Activated CD4-positive, alpha-beta T cell treated with anti-CD3 and anti-CD28 coated beads, Interleukin-2, amount 50 U/mL, for 48 hours (primary cell): ENCODE data around the gene CALCOCO1.

ENCODE experiments used
- DNase-seq, 2 experiments: peaks; one replicate each; pipeline ENCODE4 v3.0.0-alpha.2; 2020

CALCOCO1 gene

DNA sequence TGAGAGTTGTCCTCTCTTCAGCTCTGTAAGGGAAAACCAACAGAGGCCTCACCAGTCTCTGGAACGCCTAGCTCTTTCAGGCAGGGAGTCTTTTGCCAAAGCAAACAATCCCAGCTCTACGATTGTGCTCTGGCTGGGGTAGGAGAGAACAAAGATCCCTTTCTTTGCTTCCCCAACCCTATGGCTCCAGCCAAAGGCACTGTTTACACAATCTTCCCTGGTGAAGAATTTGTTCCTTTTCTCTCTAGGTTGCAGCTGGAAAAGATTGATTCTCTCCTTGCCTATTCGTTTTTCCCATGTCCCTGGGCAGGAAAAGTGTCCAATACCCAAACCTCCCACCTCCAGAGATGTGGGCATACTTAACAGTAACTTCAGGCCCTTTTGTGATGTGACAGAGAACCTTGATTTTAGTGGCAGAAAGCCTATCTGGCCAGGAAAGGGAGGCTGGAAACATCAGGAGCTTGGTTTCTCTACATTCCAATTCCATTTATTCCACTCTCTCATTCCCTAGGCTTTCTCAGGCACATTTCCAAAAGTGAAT lies 68.2 kb downstream of the CALCOCO1 start:
- no peak for DNase-seq
